IMR-90 (cell line): ENCODE results near the gene MND1. TPM values are rescaled to one million over a fixed set of nuclear protein-coding genes. Genes with fewer than 3 reads are reported as not detected.
"Not testable (repeated sequence)": the region's sequence is repeated elsewhere in the genome, so short reads cannot be mapped to it uniquely, and the experiment has no call there.

Experiments
- ATAC-seq: fragments of 200-7000 bp; cut with Tn5 transposase; 2 replicates; pipeline ENCODE4 v1.9.1; 2020; ENCODE audit warnings: low read depth, mild to moderate bottlenecking, moderate library complexity
- BruUV-seq: library from RNA; stranded (reverse); fragments of 400-500 nt; replicated peaks from 2 replicates; lab custom pipeline; 2021; lab: Mats Ljungman, UMichigan
- CTCF ChIA-PET: fragments of 300-600 bp; formaldehyde crosslinking; extraction: SDS; loops from one replicate; lab custom pipeline; 2021; ENCODE audit warnings: antibody characterized with exemption; lab: Yijun Ruan, JAX
- POLR2A ChIA-PET: fragments of 300-600 bp; sonication (Branson Sonifier 250); formaldehyde crosslinking; loops from one replicate; lab custom pipeline; 2022; ENCODE audit warnings: antibody characterized with exemption; ENCODE audit not compliant: unreplicated experiment; lab: Charles Lee
- DNase-seq: peaks from one replicate; pipeline ENCODE4 v3.0.0; 2013
- H2AFZ ChIP-seq: replicated peaks from 2 replicates; pipeline ENCODE3; 2013; ENCODE audit warnings: low read length, mild to moderate bottlenecking; ENCODE audit not compliant: poor library complexity
- H2AK5ac ChIP-seq: 2 replicates; pipeline ENCODE4 v1.6.1; 2013; ENCODE audit warnings: low read depth, low read length, inconsistent platforms
- H2AK9ac ChIP-seq: replicated peaks from 2 replicates; pipeline ENCODE3; 2013; ENCODE audit warnings: mild to moderate bottlenecking, low read depth, low read length, moderate library complexity; ENCODE audit not compliant: poor library complexity
- H2BK120ac ChIP-seq: 2 replicates; pipeline ENCODE4 v1.6.1; 2013; ENCODE audit warnings: low read depth, low read length, inconsistent platforms
- H2BK15ac ChIP-seq: 3 replicates; pipeline ENCODE4 v1.6.1; 2013; ENCODE audit warnings: low read depth, low read length, inconsistent platforms
- H2BK20ac ChIP-seq: 2 replicates; pipeline ENCODE4 v1.6.1; 2013; ENCODE audit warnings: low read depth, mild to moderate bottlenecking, inconsistent platforms, low read length, moderate library complexity
- H2BK5ac ChIP-seq: 2 replicates; pipeline ENCODE4 v1.6.1; 2013; ENCODE audit warnings: mild to moderate bottlenecking, low read depth, low read length, inconsistent platforms; ENCODE audit not compliant: poor library complexity, severe bottlenecking
- H3K14ac ChIP-seq: replicated peaks from 2 replicates; pipeline ENCODE4 v1.6.1; 2013; ENCODE audit warnings: low read depth, low read length, inconsistent platforms
- H3K18ac ChIP-seq: 2 replicates; pipeline ENCODE4 v1.6.1; 2013; ENCODE audit warnings: low read depth, low read length, control low read depth
- H3K23ac ChIP-seq: 2 replicates; pipeline ENCODE4 v1.6.1; 2013; ENCODE audit warnings: low read depth, low read length, inconsistent platforms
- H3K27ac ChIP-seq: 2 replicates; pipeline ENCODE4 v1.5.1; 2013; ENCODE audit warnings: mild to moderate bottlenecking, control low read depth, low read length; ENCODE audit not compliant: insufficient read depth
- H3K27me3 ChIP-seq: 2 replicates; pipeline ENCODE4 v1.6.1; 2013; ENCODE audit warnings: low read length; ENCODE audit not compliant: control insufficient read depth, insufficient read depth
- H3K36me3 ChIP-seq: 2 replicates; pipeline ENCODE4 v1.6.1; 2013; ENCODE audit warnings: low read length, mixed read lengths; ENCODE audit not compliant: control insufficient read depth, insufficient read depth
- H3K4ac ChIP-seq: 2 replicates; pipeline ENCODE4 v1.6.1; 2013; ENCODE audit warnings: low read depth, low read length, inconsistent platforms
- H3K4me1 ChIP-seq: 2 replicates; pipeline ENCODE4 v1.6.1; 2013; ENCODE audit warnings: low read length, mixed read lengths; ENCODE audit not compliant: control insufficient read depth, insufficient read depth
- H3K4me2 ChIP-seq: 2 replicates; pipeline ENCODE4 v1.6.1; 2013; ENCODE audit warnings: low read depth, mild to moderate bottlenecking, control low read depth, low read length, moderate library complexity
- H3K4me3 ChIP-seq: 2 replicates; pipeline ENCODE4 v1.5.1; 2013; ENCODE audit warnings: low read depth, mild to moderate bottlenecking, control low read depth, low read length, moderate library complexity; ENCODE audit not compliant: insufficient read depth
- H3K56ac ChIP-seq: 2 replicates; pipeline ENCODE4 v1.6.1; 2013; ENCODE audit warnings: low read length, inconsistent platforms; ENCODE audit not compliant: insufficient read depth; ENCODE audit errors: extremely low read depth
- H3K79me1 ChIP-seq, 2 experiments: 2 replicates each; pipeline ENCODE4 v1.6.1; 2013; ENCODE audit warnings: low read length in 2 of 2, inconsistent platforms in 1 of 2, low read depth in 1 of 2
- H3K9ac ChIP-seq: 2 replicates; pipeline ENCODE4 v1.6.1; 2013; ENCODE audit warnings: low read depth, low read length, control low read depth
- H3K9me1 ChIP-seq: 2 replicates; pipeline ENCODE4 v1.6.1; 2013; ENCODE audit warnings: low read length, inconsistent platforms; ENCODE audit not compliant: insufficient read depth
- H3K9me3 ChIP-seq: 2 replicates; pipeline ENCODE4 v1.6.1; 2013; ENCODE audit warnings: low read length; ENCODE audit not compliant: control insufficient read depth, insufficient read depth
- H4K20me1 ChIP-seq: 2 replicates; pipeline ENCODE4 v1.6.1; 2013; ENCODE audit warnings: low read length, inconsistent platforms; ENCODE audit not compliant: insufficient read depth
- H4K5ac ChIP-seq: 2 replicates; pipeline ENCODE4 v1.6.1; 2013; ENCODE audit warnings: mild to moderate bottlenecking, low read depth, low read length, control low read depth
- H4K8ac ChIP-seq, 2 experiments: 2 replicates each; pipeline ENCODE4 v1.6.1; 2013; ENCODE audit warnings: low read depth in 2 of 2, low read length in 2 of 2, control low read depth in 1 of 2, inconsistent platforms in 1 of 2
- H4K91ac ChIP-seq: 2 replicates; pipeline ENCODE4 v1.6.1; 2013; ENCODE audit warnings: low read depth, low read length, inconsistent platforms; ENCODE audit not compliant: insufficient read depth
- BHLHE40 ChIP-seq: fragments of 150-350 bp; IDR thresholded peaks from 2 replicates; pipeline ENCODE4 v1.6.1; 2016; ENCODE audit warnings: mild to moderate bottlenecking, low read depth, low read length
- CHD1 ChIP-seq: IDR thresholded peaks from 2 replicates; pipeline ENCODE4 v1.6.1; 2012; ENCODE audit warnings: low read depth, low read length, improper control_type of control experiment
- MAFK ChIP-seq: IDR thresholded peaks from 2 replicates; pipeline ENCODE4 v1.6.1; 2012; ENCODE audit warnings: low read depth, low read length, improper control_type of control experiment
- MAZ ChIP-seq: IDR thresholded peaks from 2 replicates; pipeline ENCODE4 v1.6.1; 2012; ENCODE audit warnings: low read depth, mild to moderate bottlenecking, low read length, improper control_type of control experiment, moderate library complexity, borderline replicate concordance
- NFE2L2 ChIP-seq: fragments of 150-350 bp; IDR thresholded peaks from 2 replicates; pipeline ENCODE4 v1.6.1; 2016; ENCODE audit warnings: low read depth, mild to moderate bottlenecking, low read length
- POLR2A ChIP-seq: IDR thresholded peaks from 2 replicates; pipeline ENCODE4 v1.6.1; 2012; ENCODE audit warnings: mild to moderate bottlenecking, low read depth, low read length
- RAD21 ChIP-seq: IDR thresholded peaks from 2 replicates; pipeline ENCODE4 v1.6.1; 2012; ENCODE audit warnings: low read length, improper control_type of control experiment
- RCOR1 ChIP-seq: IDR thresholded peaks from 2 replicates; pipeline ENCODE4 v1.6.1; 2012; ENCODE audit warnings: mild to moderate bottlenecking, low read length, improper control_type of control experiment; ENCODE audit not compliant: insufficient replicate concordance
- RFX5 ChIP-seq: IDR thresholded peaks from 2 replicates; pipeline ENCODE4 v1.8.0; 2012; ENCODE audit warnings: low read depth, mild to moderate bottlenecking, low read length, moderate library complexity
- WGBS, 2 experiments: methylation state at CpG; one replicate each; pipeline versions ENCODE4 v1.1.5 to v1.1.7; 2013; ENCODE audit warnings: missing lambda C conversion rate in 2 of 2; ENCODE audit not compliant: insufficient read length in 1 of 2; ENCODE audit errors: extremely low coverage in 2 of 2; 5-methylcytosine and 5-hydroxymethylcytosine counted together
- dilution Hi-C: fragments of 300-500 bp; cut with HindIII; formaldehyde crosslinking; loops from one replicate; pipeline ENCODE4 v1.14.3; 2018; ENCODE audit warnings: low sequenced_read_pairs; ENCODE audit not compliant: unreplicated experiment
- in situ Hi-C: fragments of 300-500 bp; cut with MboI; formaldehyde crosslinking; loops from 3 replicates; pipeline ENCODE4 v1.14.3; 2019; ENCODE audit warnings: low sequenced_read_pairs, inconsistent platforms, mixed read lengths
- intact Hi-C: fragments of 100-400 bp; cut with micrococcal nuclease; formaldehyde crosslinking; loops from 2 replicates; pipeline ENCODE4 v1.10.0; 2022
- polyA plus RNA-seq, 3 experiments: library from polyadenylated mRNA; depleted of rRNA; stranded (reverse); fragments of >200 nt; gene quantifications; 2 replicates each; pipeline ENCODE4 v1.2.3, GENCODE V29; 2012; ENCODE audit warnings: low replicate concordance in 1 of 3
- total RNA-seq: library from RNA; depleted of rRNA; stranded (reverse); fragments of >200 nt; gene quantifications from 2 replicates; pipeline ENCODE4 v1.2.3, GENCODE V29; 2012

Gene MND1
- total and polyA plus RNA-seq, 2 of the 4 experiments (the other 2 are of a cell fraction), result 0.36 to 3.5 TPM

GRCh38 chr4:153450544-153450917, 106.0 kb downstream of the MND1 start:
- CTCF ChIA-PET, result no interaction called here
- intact Hi-C loops, result no loop called here

GRCh38 chr4:153451145-153451544, 106.7 kb downstream of the MND1 start:
- DNase-seq, H3K36me3 ChIP-seq, in situ Hi-C loops, H3K23ac ChIP-seq, H3K4me3 ChIP-seq, POLR2A ChIA-PET, H4K91ac ChIP-seq, H3K4me1 ChIP-seq, H3K9ac ChIP-seq, H3K56ac ChIP-seq, H2BK20ac ChIP-seq, H2AK9ac ChIP-seq, H3K79me1 ChIP-seq, H3K4me2 ChIP-seq, H3K27ac ChIP-seq, H4K20me1 ChIP-seq, H2BK5ac ChIP-seq, H3K9me1 ChIP-seq, H2AK5ac ChIP-seq, dilution Hi-C loops, H3K4ac ChIP-seq, CTCF ChIA-PET, H3K14ac ChIP-seq, intact Hi-C loops, H4K8ac ChIP-seq, H3K9me3 ChIP-seq, H3K27me3 ChIP-seq, H2AFZ ChIP-seq, H3K18ac ChIP-seq, H4K5ac ChIP-seq, H2BK120ac ChIP-seq, ATAC-seq, H2BK15ac ChIP-seq, BruUV-seq: not testable (repeated sequence)
- 100% methylated on average over 6 of the region's 13 CpGs; no CpG with 5 or more reads in 1 of the 2 experiments for WGBS, 2 experiments

More at GRCh38 chr4:153450544-153450917, 106.0 kb downstream of the MND1 start:
- no peak overlapping the region for H2AK5ac ChIP-seq
- no peak overlapping the region for H3K14ac ChIP-seq
- POLR2A ChIA-PET, result no interaction called here
- no peak for TF ChIP-seq MAFK
- TF ChIP-seq NFE2L2, result no peak
- TF ChIP-seq RCOR1, result no peak
- no peak for TF ChIP-seq MAZ
- TF ChIP-seq CHD1, result no peak
- no peak for TF ChIP-seq RAD21
- TF ChIP-seq RFX5, result no peak
- TF ChIP-seq POLR2A, result no peak
- no peak for TF ChIP-seq BHLHE40
- H4K8ac ChIP-seq, result no peak overlapping the region
- no peaks in the 10 kb centered on the region for H3K79me1 ChIP-seq
- H3K23ac ChIP-seq, result no peak overlapping the region
- H3K27me3 ChIP-seq, result no peaks in the 10 kb centered on the region
- no peak overlapping the region for H3K27ac ChIP-seq
- no peak overlapping the region for H2BK20ac ChIP-seq
- no peak overlapping the region for H2BK15ac ChIP-seq
- in situ Hi-C loops, result no loop called here
- H3K9ac ChIP-seq, result no peak overlapping the region
- no CpG with 5 or more reads among the region's 5 CpGs for WGBS, 2 experiments
- H3K4me3 ChIP-seq, result no peak overlapping the region
- H4K20me1 ChIP-seq, result no peaks in the 10 kb centered on the region
- no TSS peak for BruUV-seq
- H3K56ac ChIP-seq, result no peak overlapping the region
- H2BK120ac ChIP-seq, result no peak overlapping the region
- no peak overlapping the region for H4K5ac ChIP-seq
- ATAC-seq, result no peak
- H3K9me1 ChIP-seq, result peaks cover 2% of the 10 kb centered on the region; the same call in 1 of the 2 replicates
- DNase-seq, result no peak
- H3K9me3 ChIP-seq, result no peaks in the 10 kb centered on the region
- no peak overlapping the region for H2BK5ac ChIP-seq
- no peak overlapping the region for H3K4ac ChIP-seq
- H3K4me1 ChIP-seq, result peaks cover 5% of the 10 kb centered on the region
- no peak overlapping the region for H4K91ac ChIP-seq
- H2AK9ac ChIP-seq, result no peak overlapping the region
- dilution Hi-C loops, result no loop called here
- H2AFZ ChIP-seq, result no peak overlapping the region
- H3K4me2 ChIP-seq, result no peak overlapping the region
- no peaks in the 10 kb centered on the region for H3K36me3 ChIP-seq
- no peak overlapping the region for H3K18ac ChIP-seq
